Endothelial cell of coronary artery (primary cell): ENCODE data around the gene HLA-E. TPM values are rescaled to one million over a fixed set of nuclear protein-coding genes. Genes with fewer than 3 reads are reported as not detected.

Experiments used
- total RNA-seq: library from RNA; depleted of rRNA; stranded (reverse); fragments of >200 nt; gene quantifications from 2 replicates; pipeline ENCODE4 v1.2.3, GENCODE V29; 2014

HLA-E gene
- 353 and 390 TPM in 2 replicates for total RNA-seq

GRCh38 chr6:30489081-30490025 lies at the start of gene HLA-E:
TSS of gene HLA-E (plus strand) at chr6:30489509. CDS start at chr6:30489532, 23 bp downstream.

Other genes with a start within 250 kb of the HLA-E start
- gene TRIM39, start 162.6 kb upstream of the HLA-E start, total RNA-seq: 7.3 and 7.6 TPM in 2 replicates
- 23.8 and 33.0 TPM in 2 replicates for gene RPP21, start 144.4 kb upstream of the HLA-E start, total RNA-seq
- gene GNL1, start 67.0 kb downstream of the HLA-E start, total RNA-seq: 42.6 and 48.7 TPM in 2 replicates
- 3.6 and 3.8 TPM in 2 replicates for gene PRR3, start 67.8 kb downstream of the HLA-E start, total RNA-seq
- gene ABCF1, start 81.9 kb downstream of the HLA-E start, total RNA-seq: 48.6 and 48.8 TPM in 2 replicates
- 9.6 and 14.0 TPM in 2 replicates for gene PPP1R10, start 127.7 kb downstream of the HLA-E start, total RNA-seq
- gene MRPS18B, start 128.3 kb downstream of the HLA-E start, total RNA-seq: 31.5 and 31.6 TPM in 2 replicates
- 3.0 and 3.1 TPM in 2 replicates for gene ATAT1, start 137.4 kb downstream of the HLA-E start, total RNA-seq
- 1.6 and 2.8 TPM in 2 replicates for gene C6orf136, start 157.6 kb downstream of the HLA-E start, total RNA-seq
- 36.8 and 41.7 TPM in 2 replicates for gene DHX16, start 183.5 kb downstream of the HLA-E start, total RNA-seq
- 55.8 and 62.1 TPM in 2 replicates for gene PPP1R18, start 197.1 kb downstream of the HLA-E start, total RNA-seq
- 1.4 TPM in 2 replicates for gene NRM, start 201.5 kb downstream of the HLA-E start, total RNA-seq
- gene MDC1, start 227.8 kb downstream of the HLA-E start, total RNA-seq: 6.3 and 7.2 TPM in 2 replicates
- 474 and 495 TPM in 2 replicates for gene TUBB, start 230.8 kb downstream of the HLA-E start, total RNA-seq